SK-N-SH treated with all-trans-retinoic acid at 6 μM for 48 hours (cell line): Measurements from ENCODE around the gene TEAD1.

ENCODE experiments used
- ATAC-seq: fragments of 200-7000 bp; cut with Tn5 transposase; 3 replicates; pipeline ENCODE4 v1.9.1; 2020; ENCODE audit warnings: mild to moderate bottlenecking, moderate library complexity
- ARNTL ChIP-seq: fragments of 450-650 bp; formaldehyde crosslinking; IDR thresholded peaks from 2 replicates; pipeline ENCODE4 v1.5.0; 2020; ENCODE audit warnings: low read depth, mild to moderate bottlenecking, moderate library complexity, borderline replicate concordance
- BACH2 ChIP-seq: fragments of 250-450 bp; sonication (Bioruptor Pico); IDR thresholded peaks from 2 replicates; pipeline ENCODE4 v1.9.0; 2021; ENCODE audit warnings: mild to moderate bottlenecking, borderline replicate concordance
- CREB5 ChIP-seq: fragments of 250-450 bp; sonication (Bioruptor Pico); IDR thresholded peaks from 2 replicates; pipeline ENCODE4 v1.5.1; 2020; ENCODE audit warnings: low read depth, mild to moderate bottlenecking, moderate library complexity
- CSDC2 ChIP-seq: fragments of 250-450 bp; sonication (Bioruptor Pico); IDR thresholded peaks from 2 replicates; pipeline ENCODE4 v1.5.0; 2020; ENCODE audit warnings: mild to moderate bottlenecking, moderate library complexity
- CSRNP3 ChIP-seq: fragments of 250-450 bp; sonication (Bioruptor Pico); IDR thresholded peaks from 2 replicates; pipeline ENCODE4 v1.5.1; 2021; ENCODE audit warnings: mild to moderate bottlenecking, moderate library complexity
- ESRRG ChIP-seq: fragments of 250-450 bp; sonication (Bioruptor Pico); IDR thresholded peaks from 2 replicates; pipeline ENCODE4 v1.6.1; 2021; ENCODE audit warnings: mild to moderate bottlenecking
- GLIS3 ChIP-seq: fragments of 250-450 bp; sonication (Bioruptor Pico); IDR thresholded peaks from 2 replicates; pipeline ENCODE4 v1.5.0; 2020; ENCODE audit warnings: mild to moderate bottlenecking, moderate library complexity
- ISL1 ChIP-seq: fragments of 250-450 bp; sonication (Bioruptor Pico); IDR thresholded peaks from 2 replicates; pipeline ENCODE4 v2.1.2; 2022; ENCODE audit warnings: mild to moderate bottlenecking, moderate library complexity
- OSR1 ChIP-seq: fragments of 250-450 bp; sonication (Bioruptor Pico); IDR thresholded peaks from 2 replicates; pipeline ENCODE4 v1.8.0; 2022; ENCODE audit warnings: moderate library complexity, mild to moderate bottlenecking, inconsistent platforms
- PATZ1 ChIP-seq: fragments of 250-450 bp; sonication (Bioruptor Pico); IDR thresholded peaks from 2 replicates; pipeline ENCODE4 v1.8.0; 2020; ENCODE audit warnings: mild to moderate bottlenecking, moderate library complexity, borderline replicate concordance
- POU6F1 ChIP-seq: fragments of 250-450 bp; sonication (Bioruptor Pico); IDR thresholded peaks from 2 replicates; pipeline ENCODE4 v1.8.0; 2021; ENCODE audit warnings: low read depth, mild to moderate bottlenecking, moderate library complexity, borderline replicate concordance
- PPARA ChIP-seq: fragments of 250-450 bp; sonication (Bioruptor Pico); IDR thresholded peaks from 2 replicates; pipeline ENCODE4 v1.5.0; 2020; ENCODE audit warnings: mild to moderate bottlenecking, borderline replicate concordance
- RARB ChIP-seq: fragments of 250-450 bp; sonication (Bioruptor Pico); IDR thresholded peaks from 2 replicates; pipeline ENCODE4 v1.8.0; 2021; ENCODE audit warnings: mild to moderate bottlenecking, moderate library complexity
- SNAI2 ChIP-seq: fragments of 250-450 bp; sonication (Bioruptor Pico); IDR thresholded peaks from 2 replicates; pipeline ENCODE4 v1.5.0; 2020; ENCODE audit warnings: mild to moderate bottlenecking, moderate library complexity
- TCF4 ChIP-seq: fragments of 250-450 bp; sonication (Bioruptor Pico); IDR thresholded peaks from 2 replicates; pipeline ENCODE4 v1.8.0; 2021; ENCODE audit warnings: mild to moderate bottlenecking, moderate library complexity, borderline replicate concordance
- TOX ChIP-seq: fragments of 250-450 bp; sonication (Bioruptor Pico); IDR thresholded peaks from 2 replicates; pipeline ENCODE4 v1.8.0; 2021; ENCODE audit warnings: mild to moderate bottlenecking, moderate library complexity, borderline replicate concordance
- ZC3H10 ChIP-seq: fragments of 250-450 bp; sonication (Bioruptor Pico); IDR thresholded peaks from 2 replicates; pipeline ENCODE4 v1.5.1; 2021; ENCODE audit warnings: mild to moderate bottlenecking, moderate library complexity
- ZFP3 ChIP-seq: fragments of 250-450 bp; sonication (Bioruptor Pico); IDR thresholded peaks from 2 replicates; pipeline ENCODE4 v1.5.0; 2020; ENCODE audit warnings: mild to moderate bottlenecking, moderate library complexity
- ZFP30 ChIP-seq: fragments of 450-650 bp; formaldehyde crosslinking; IDR thresholded peaks from 2 replicates; pipeline ENCODE4 v1.5.0; 2022; ENCODE audit warnings: mild to moderate bottlenecking, moderate library complexity
- ZNF565 ChIP-seq: fragments of 450-650 bp; formaldehyde crosslinking; conservative IDR thresholded peaks from 2 replicates; pipeline ENCODE4 v1.5.0; 2020; ENCODE audit warnings: low read depth, mild to moderate bottlenecking, moderate library complexity
- ZNF70 ChIP-seq: fragments of 450-650 bp; formaldehyde crosslinking; IDR thresholded peaks from 2 replicates; pipeline ENCODE4 v1.5.0; 2020; ENCODE audit warnings: mild to moderate bottlenecking, moderate library complexity
- ZNF8 ChIP-seq: fragments of 450-650 bp; formaldehyde crosslinking; IDR thresholded peaks from 2 replicates; pipeline ENCODE4 v1.5.0; 2020; ENCODE audit warnings: mild to moderate bottlenecking, moderate library complexity

The TEAD1 gene

GRCh38 chr11:12952094-12952493 lies 277.9 kb downstream of the TEAD1 start:
- ATAC-seq: no peak
- TF ChIP-seq ZNF8 (CRISPR knock-in tag): no peak
- TF ChIP-seq RARB (CRISPR knock-in tag): no peak
- TF ChIP-seq ZC3H10: no peak
- no peak for TF ChIP-seq PPARA (CRISPR knock-in tag)
- no peak for TF ChIP-seq ARNTL (CRISPR knock-in tag)
- TF ChIP-seq POU6F1 (CRISPR knock-in tag): no peak
- no peak for TF ChIP-seq OSR1 (CRISPR knock-in tag)
- no peak for TF ChIP-seq BACH2 (CRISPR knock-in tag)
- no peak for TF ChIP-seq TCF4
- TF ChIP-seq TOX (CRISPR knock-in tag): no peak
- TF ChIP-seq PATZ1 (CRISPR knock-in tag): no peak
- no peak for TF ChIP-seq ZFP3 (CRISPR knock-in tag)
- no peak for TF ChIP-seq ZFP30
- no peak for TF ChIP-seq ZNF70 (CRISPR knock-in tag)
- no peak for TF ChIP-seq ISL1 (CRISPR knock-in tag)
- no peak for TF ChIP-seq CSRNP3 (CRISPR knock-in tag)
- TF ChIP-seq ESRRG (CRISPR knock-in tag): no peak

- ATAC-seq: no peak
- TF ChIP-seq TOX (CRISPR knock-in tag) (no peak), BACH2 (CRISPR knock-in tag) (no peak), ESRRG (CRISPR knock-in tag) (no peak), ZFP3 (CRISPR knock-in tag) (no peak), ZC3H10 (no peak), PPARA (CRISPR knock-in tag) (no peak), TCF4 (no peak), ZNF565 (CRISPR knock-in tag) (no peak), ZNF70 (CRISPR knock-in tag) (no peak), CSDC2 (CRISPR knock-in tag) (no peak), OSR1 (CRISPR knock-in tag) (no peak), ARNTL (CRISPR knock-in tag) (no peak)
Observed at GRCh38 chr11:12958986-12959385, 284.8 kb downstream of the TEAD1 start.

- peak; percentile 28; the same call in 1 of the 3 replicates for ATAC-seq
- TF ChIP-seq ARNTL (CRISPR knock-in tag) (no peak), OSR1 (CRISPR knock-in tag) (no peak), ZNF8 (CRISPR knock-in tag) (no peak), ZFP30 (no peak), ZC3H10 (no peak), ZNF565 (CRISPR knock-in tag) (no peak), SNAI2 (CRISPR knock-in tag) (no peak), PPARA (CRISPR knock-in tag) (no peak), CSDC2 (CRISPR knock-in tag) (no peak), GLIS3 (CRISPR knock-in tag) (no peak), TCF4 (no peak)
Observed at GRCh38 chr11:12961615-12962014, 287.4 kb downstream of the TEAD1 start.

GRCh38 chr11:12962306-12962705 lies 288.1 kb downstream of the TEAD1 start:
- ATAC-seq: no peak
- TF ChIP-seq SNAI2 (CRISPR knock-in tag) (no peak), POU6F1 (CRISPR knock-in tag) (no peak), CREB5 (CRISPR knock-in tag) (no peak)
- TF ChIP-seq, all 23 proteins: peak for 0
